Testis (tissue), 2 donors: ENCODE results near the gene PLPPR3.

Experiments used
- CTCF ChIP-seq, 3 experiments: fragments of 450-650 bp in 2 of 3; fragments of 200-600 bp in 1 of 3; sonication (generic) in 1 of 3; IDR thresholded peaks; one replicate each; pipeline ENCODE4 v1.5.1; 2016 to 2019; ENCODE audit warnings: antibody characterized with exemption in 3 of 3, mild to moderate bottlenecking in 2 of 3, moderate library complexity in 1 of 3
- POLR2A ChIP-seq: fragments of 450-650 bp; IDR thresholded peaks from one replicate; pipeline ENCODE4 v1.6.1; 2017; ENCODE audit warnings: antibody characterized with exemption, mild to moderate bottlenecking, moderate library complexity

GRCh38 chr19:792306-792885 is 29.4 kb downstream of the PLPPR3 start:
- TF ChIP-seq CTCF (IDR thresholded peaks at IDR 0.05) (no peak), POLR2A (no peak)
